Kasumi-1 (cell line): ENCODE measurements around the gene BCL2L1.

Experiments
- DNase-seq, 2 experiments: peaks; one replicate each; lab custom pipeline; 2025; lab: John Stamatoyannopoulos, UW

The BCL2L1 gene

DNA sequence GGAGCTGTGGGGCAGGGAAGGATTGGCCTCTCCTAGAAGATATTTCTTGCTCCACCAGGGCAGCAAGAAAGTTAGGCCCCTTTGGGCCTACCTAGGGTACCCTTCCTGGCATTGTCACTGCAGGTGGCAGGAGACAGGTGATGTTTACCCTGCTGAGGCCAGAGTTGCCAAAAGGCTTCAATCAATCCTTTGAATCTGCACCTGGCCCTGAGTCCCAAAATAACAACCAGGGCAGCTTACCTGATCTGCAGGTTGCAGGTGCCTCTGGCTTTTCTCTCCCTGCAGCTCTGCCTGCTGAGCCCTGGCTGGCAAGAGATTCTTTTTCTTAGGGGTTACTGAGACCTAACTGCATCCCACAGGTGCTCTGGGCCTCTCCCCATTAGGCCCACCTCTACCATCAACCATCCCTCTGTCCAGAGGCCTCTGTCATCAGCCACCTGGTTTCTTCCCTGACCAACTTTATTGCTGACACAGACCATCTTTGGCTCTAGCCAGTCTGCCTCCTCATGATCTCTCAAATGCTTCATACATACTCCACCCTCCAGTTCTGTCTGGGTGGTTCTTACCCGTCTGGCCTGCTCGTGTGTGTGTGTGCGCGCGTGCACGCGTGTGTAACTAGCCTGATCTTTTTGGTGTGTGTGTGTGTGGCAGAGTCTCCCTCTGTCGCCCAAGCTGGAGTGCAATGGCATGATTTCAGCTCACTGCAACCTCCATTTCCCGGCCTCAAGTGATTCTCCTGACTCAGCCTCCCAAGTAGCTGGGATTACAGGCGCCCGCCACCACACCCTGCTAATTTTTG is 13.7 kb downstream of the BCL2L1 start:
- DNase-seq = no peak

DNA sequence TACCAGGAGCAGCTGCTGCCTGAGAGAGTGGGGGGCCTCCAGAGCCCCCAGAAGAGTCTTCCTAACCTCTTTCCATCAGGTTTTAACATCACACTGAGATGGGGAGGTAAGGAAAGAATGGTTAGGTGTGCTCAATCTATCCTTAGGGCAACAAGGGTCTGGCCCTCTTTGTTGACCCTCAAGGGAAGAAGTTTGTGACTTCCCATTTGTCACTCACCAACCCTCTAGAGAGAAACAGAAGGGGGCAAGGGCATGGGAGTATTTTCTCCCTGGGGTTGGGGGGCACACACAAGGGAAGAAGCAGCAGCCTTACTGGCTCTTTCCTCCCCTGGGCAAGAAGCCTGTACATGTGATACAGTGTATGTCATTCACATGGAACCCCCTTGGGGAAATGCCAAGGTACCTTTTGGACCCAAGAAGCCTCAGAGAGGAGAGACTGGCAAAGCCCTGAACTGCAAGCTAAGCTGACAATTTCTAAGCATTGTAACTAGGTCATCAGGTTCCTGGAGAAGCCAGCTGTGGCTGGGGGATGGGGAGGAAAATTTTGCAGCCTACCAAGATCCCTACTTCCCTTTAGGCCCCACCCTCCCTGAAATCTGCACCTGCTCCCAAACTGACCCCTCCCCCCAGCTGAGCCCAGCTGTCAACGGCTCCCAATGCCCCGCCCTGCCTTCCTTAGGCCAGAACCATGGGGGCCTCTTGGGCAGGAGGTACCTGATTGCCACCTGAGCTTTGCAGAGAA is 14.5 kb downstream of the BCL2L1 start:
- DNase-seq = peak; percentile 15 to 16

DNA sequence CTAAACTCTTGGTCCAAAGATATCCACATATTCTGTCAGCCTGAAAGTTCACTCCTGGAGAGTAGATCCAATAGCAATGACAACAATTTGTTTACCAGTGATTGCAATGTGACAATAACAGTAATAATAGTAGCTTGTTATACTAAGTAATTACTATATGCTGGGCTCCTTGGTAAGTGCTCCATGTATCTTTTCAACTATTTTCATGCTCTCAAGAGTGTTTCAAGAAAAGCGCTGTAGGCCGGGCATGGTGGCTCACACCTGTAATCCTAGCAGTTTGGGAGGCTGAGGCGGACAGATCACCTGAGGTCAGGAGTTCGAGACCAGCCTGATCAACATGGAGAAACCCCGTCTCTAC is 15.4 kb downstream of the BCL2L1 start:
- no peak for DNase-seq

DNA sequence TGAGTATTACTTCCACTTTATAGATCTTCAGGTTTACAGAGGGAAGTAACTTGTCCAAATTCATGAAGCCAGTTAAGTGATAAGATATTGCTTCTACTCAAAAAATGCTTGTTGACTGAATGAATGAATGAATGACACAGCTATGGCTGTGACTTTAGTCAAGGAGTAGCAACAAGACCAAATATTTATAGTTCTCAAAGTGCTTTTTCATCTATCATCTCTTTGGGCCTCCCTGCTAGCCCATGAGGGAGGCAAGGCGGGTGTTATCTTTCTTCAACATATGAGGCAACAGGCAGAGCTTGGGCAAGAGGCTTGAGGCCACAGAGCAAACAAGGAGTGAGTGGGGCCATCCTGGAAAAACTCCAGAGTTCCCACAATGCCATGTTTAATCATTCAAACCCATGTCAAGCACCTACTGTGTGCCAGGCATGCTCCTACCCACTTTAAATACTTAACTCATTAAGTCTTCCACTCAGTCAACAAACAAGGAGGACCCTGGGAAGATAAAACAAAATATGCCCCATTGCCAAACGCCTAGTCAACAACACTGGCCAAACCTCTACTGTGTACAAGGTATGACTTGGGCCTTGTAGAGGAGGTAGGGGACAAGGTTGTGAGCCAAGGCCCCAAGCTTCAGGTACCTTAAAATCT is 15.9 kb downstream of the BCL2L1 start:
- DNase-seq = no peak

DNA sequence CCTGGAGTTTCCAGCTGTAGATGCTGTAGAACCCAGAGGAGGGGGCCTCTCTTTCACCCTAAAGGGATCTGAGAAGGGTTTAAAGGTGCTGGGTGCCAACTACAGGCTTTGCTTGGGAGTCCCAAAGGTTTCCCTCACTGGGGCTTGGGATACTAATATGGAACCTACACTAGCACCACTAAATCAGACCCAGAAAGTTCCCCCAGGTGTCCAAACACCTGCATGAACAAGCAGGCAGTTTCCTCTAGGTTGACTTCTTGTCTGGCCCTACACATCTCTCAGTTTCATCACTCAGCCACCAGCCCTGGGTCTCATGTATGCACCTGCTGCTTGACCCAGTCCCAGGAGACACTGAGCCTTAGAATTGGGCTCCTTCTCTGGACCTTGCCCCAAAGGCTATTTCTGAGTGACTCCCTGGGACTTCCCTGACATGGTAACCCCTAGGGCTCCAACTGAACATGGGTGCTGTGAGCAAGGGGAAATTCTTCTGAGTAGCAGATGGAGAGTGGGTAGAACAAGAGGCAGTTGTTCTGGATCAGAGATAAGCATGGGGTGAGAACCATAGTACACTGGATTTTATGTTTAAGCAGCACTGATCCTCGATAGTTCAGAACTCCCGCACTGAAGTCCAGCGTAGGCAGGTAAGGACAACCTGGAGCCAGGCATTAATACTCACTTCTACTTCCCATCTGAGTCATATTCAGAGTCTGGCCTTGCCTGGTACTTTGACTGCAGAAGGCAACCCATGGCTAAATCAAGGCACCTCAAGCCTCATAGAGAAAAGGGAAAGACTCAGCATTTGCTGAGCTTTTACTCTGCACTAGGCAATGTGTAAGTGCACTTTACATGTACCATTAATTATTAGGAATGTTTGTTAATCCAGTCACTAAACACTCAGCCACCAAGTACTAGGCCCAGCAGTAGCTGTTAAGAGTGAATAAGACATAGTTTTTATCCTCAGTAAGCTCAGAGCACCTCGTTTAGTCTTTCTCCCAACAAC is 16.8 kb downstream of the BCL2L1 start:
- no peak for DNase-seq

- no peak for DNase-seq
Observed at GRCh38 chr20:31705191-31705590, 17.5 kb downstream of the BCL2L1 start.

DNA sequence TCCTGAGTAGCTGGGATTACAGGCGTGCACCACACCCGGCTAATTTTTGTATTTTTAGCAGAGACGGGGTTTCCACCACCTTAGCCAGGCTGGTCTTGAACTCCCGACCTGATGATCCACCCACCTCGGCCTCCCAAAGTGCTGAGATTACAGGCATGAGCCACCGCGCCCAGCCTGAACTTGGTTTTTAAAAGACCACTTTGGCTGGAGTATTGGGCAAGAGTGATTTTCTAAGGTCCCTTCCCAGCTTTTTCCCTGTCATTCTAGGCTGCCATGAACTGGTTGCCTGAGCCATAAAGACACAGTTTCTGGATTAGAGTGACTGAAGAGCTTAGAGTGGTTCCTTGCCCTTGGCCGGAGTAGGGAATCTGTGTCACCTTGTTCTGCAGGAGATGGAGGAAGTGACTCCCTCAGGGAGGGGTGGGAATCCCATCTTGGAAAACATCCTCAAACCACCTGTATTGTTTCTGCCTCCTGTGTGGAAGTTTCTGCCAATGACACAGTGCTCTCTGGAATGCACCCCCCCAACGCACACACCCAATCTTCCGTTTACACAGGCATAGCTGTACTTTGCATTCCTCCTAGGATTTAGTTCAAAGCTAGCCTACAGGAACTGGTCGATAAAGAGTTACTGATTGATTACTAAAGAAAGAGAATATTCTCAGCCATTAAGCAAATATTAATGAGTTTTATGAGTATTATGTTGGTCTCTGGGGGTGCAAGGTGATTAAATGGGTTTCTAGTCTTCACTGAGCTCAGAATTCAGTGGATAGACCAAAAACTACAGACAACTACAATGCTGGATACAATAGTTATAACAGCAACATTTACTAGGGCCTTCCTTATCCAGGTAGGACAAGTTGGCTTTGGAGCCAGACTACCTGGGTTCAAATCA is 18.2 kb downstream of the BCL2L1 start:
- DNase-seq = no peak

DNA sequence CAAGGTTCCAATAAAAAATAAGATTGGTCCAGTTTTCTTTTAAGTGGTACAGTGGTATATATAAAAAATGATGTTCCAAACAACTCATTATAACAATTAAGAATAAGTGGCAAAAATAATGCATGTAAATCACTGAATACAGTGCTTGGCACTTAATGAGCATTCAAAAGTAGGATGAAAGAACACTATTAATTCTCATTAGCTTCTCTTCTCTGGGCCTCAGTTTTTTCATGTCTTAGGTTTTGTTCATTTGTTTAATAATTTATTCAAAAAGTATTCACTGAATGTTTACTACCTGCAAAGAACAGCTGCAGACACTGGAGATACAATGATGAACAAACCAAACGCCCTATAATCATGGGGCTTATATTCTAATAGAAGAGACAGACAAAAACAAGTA is 21.1 kb downstream of the BCL2L1 start:
- DNase-seq = no peak

GRCh38 chr20:31700747-31701146 is 21.9 kb downstream of the BCL2L1 start:
- no peak for DNase-seq

DNA sequence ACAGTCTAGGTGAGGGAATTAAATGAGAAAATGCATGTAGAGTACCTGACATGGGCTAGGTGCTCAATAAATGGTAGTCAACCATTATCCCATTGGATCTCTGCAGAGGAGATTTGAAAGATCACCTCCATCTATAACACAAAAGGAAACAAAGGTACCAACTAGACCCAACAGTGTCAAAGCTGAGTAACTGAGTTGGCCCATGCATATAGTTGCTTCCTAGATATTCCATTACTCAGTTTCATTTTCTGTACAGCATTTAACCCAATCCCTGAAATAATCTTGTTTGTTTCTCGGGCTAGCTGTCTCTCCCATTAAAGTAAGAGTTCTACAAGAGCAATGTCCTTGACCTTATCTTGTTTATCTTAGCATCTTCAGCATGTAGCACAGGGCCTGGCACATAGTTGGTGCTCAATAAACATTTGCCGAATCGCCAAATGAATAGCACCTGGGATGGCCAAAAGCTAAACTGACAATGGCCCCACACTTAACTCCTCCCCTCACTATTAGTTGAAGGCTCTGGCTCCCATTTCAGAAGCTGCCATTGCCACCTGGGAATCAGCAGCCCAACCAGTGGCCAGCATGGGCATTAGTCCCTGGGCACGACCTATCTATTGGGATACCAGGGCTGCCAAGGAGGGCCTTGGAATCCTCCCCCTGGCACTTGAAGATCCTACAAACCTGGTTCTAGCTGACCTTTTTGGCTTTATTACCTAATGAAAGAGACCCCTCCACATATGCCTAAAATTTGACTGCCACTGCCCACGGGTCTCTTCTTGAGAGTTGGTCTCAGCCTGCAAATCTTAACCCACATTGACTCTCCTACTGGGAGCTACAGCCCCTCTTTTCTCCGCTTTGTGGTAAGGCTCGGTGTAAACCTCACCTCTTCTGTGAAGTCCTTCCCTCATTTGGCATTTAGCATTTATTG is 22.6 kb downstream of the BCL2L1 start:
- DNase-seq = no peak

GRCh38 chr20:31698803-31699718 is 23.6 kb downstream of the BCL2L1 start:
- DNase-seq = peak; percentile 30 to 37

GRCh38 chr20:31698243-31698802 is 24.3 kb downstream of the BCL2L1 start:
- no peak for DNase-seq

DNA sequence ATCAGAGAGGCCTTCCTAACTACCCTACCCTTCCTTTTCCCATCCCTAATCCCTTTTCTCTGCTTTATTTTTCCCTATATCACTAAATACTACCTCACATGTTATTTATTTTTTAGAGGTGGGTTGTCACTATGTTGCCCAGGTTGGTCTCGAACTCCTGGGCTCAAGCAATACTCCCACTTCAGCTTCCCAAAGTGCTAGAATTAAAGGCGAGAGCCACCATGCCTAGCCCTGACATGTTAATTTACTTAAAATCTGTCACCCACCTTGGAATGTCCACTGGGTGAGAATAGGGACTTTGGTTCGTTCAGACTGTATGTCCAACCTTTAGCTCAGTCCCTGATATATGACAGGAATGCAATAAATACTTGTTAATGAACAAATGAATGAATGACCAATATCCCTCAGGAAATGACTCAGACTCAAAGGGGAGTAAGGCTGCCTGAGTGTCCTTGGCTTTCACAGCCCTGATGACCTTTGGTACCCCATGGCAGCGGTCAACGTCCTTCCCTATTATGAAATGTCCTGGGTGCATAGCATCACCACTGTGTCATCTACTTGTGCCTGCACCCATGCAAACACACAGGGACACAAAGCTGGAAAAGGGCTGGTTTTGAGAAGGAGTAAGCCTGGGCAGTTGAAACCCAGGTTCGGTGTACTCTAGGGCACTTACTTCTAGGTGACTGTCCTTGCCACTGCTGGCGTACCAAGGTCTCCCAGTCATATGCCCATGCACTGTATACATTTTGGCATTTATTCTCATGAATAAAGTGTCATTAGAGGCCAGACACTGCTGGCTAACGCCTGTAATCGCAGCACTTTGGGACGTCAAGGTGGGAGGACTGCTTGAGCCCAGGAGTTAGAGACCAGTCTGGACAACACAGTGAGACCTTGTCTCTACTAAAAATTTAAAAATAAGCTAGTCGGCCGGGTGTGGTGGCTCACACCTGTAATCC is 26.5 kb downstream of the BCL2L1 start:
- no peak for DNase-seq

GRCh38 chr20:31694842-31695593 is 27.6 kb downstream of the BCL2L1 start:
- DNase-seq = no peak

- no peak for DNase-seq
Observed at GRCh38 chr20:31693987-31694661, 28.5 kb downstream of the BCL2L1 start.

- DNase-seq = no peak
Observed at GRCh38 chr20:31693402-31693801, 29.3 kb downstream of the BCL2L1 start.
